ENCODE results near the gene SCNN1B.
"Not testable (repeated sequence)": the region's sequence is repeated elsewhere in the genome, so short reads cannot be mapped to it uniquely, and the experiment has no call there.

The SCNN1B gene, protein sequence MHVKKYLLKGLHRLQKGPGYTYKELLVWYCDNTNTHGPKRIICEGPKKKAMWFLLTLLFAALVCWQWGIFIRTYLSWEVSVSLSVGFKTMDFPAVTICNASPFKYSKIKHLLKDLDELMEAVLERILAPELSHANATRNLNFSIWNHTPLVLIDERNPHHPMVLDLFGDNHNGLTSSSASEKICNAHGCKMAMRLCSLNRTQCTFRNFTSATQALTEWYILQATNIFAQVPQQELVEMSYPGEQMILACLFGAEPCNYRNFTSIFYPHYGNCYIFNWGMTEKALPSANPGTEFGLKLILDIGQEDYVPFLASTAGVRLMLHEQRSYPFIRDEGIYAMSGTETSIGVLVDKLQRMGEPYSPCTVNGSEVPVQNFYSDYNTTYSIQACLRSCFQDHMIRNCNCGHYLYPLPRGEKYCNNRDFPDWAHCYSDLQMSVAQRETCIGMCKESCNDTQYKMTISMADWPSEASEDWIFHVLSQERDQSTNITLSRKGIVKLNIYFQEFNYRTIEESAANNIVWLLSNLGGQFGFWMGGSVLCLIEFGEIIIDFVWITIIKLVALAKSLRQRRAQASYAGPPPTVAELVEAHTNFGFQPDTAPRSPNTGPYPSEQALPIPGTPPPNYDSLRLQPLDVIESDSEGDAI

DNA sequence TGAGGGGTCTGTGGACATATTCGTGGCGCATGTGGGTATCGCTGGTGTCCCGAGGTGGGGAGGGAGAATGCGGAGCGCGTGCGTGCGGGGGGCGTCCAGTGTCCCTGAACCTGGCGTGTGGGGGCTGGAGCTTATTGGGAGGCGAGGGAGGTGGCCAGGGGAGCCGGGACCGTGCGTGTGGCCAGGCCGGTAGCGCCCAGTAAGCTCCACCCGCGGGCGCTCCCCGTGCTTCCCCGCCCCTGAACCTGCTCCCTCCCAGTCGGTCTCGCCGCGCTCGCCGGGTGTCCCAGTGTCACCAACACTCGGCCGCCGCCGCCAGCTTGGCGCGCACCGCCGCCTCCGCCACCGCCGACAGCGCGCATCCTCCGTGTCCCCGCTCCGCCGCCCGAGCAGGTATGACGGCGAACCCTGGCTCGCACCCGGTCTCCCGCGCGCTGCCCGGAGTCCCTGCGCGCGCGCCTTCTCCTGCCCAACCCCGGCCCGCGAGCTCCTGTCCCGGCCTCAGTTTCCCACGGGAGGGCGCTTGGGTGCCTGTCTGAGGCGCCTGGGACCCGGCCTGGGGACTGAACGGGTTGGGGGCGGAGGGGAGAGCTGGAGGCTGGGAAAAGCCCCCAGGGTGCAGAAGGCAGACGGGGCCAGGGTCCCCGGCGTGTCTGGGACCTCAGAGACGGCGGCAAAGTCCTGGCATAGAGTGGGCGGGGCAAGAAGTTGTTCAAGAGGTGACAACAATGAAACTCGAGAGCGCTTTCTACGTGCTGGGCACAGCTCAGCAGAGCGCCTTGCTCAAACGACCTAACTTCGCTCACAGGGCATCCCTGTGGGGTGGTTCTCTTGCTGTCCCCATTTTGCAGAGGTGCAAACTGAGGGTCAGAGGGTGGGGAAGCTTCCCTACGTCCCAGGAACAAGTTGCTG lies at the start of gene SCNN1B:
Gene SCNN1B (plus strand): TSS at position 258 of the 912 bp plus-strand sequence. CDS start 46,298 bp downstream, outside the sequence.
- FAIRE-seq (no peak), DNase-seq (ENCODE audit: low spot score) (no peak)

DNA sequence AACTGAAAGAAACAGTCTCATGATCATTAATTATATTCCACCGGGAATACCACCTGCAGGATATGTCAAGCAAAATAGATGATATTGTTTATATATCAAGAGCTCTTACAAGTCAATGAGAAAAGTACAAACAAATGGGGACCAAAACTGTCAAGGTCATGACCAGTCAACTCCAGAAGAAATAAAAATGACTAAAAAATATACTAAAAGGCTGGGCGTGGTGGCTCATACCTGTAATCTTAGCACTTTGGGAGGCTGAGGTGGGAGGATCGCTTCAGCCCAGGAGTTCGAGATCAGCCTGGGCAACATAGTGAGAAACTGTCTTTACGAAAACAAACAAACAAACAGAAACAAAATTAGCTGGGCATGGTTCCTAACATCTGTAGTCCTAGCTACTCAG lies 49.8 kb upstream of the SCNN1B start:
- DNase-seq (ENCODE audit: low spot score) (no peak), FAIRE-seq (no peak)

DNA sequence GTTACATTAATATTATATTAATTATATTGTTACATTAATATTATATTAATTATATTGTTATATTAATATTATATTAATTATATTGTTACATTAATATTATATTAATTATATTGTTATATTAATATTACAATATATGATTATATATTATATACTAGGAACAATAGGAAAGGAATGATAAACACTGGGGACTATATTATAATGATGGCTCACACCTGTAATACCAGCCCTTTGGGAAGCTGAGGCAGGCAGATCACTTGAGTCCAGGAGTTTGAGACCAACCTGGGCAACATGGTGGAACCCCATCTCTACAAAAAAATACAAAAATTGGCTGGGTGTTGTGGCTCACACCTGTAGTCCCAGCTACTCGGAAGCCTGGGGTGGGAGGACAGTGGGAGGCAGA lies 48.5 kb upstream of the SCNN1B start:
- not testable (repeated sequence) for DNase-seq (ENCODE audit: low spot score); FAIRE-seq

DNA sequence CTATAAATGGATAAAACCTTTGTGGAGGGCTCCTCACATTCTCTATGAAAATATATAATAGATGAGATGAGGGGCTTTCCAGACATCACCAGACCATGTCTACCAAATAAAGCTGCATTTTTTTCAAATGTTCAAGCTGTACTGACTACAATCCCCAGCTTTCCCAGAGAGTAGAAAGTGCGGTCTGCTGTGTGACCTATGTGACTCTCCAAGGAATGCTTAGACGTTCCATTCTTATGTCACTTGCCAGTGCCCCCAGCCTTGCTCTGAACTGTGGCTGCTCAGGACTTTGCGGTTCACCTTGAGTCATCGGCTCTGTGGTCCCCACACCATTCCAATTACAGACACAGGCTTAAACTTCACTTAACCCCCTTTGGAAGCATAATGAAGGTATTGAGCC lies 47.8 kb upstream of the SCNN1B start:
- FAIRE-seq: no peak

DNA sequence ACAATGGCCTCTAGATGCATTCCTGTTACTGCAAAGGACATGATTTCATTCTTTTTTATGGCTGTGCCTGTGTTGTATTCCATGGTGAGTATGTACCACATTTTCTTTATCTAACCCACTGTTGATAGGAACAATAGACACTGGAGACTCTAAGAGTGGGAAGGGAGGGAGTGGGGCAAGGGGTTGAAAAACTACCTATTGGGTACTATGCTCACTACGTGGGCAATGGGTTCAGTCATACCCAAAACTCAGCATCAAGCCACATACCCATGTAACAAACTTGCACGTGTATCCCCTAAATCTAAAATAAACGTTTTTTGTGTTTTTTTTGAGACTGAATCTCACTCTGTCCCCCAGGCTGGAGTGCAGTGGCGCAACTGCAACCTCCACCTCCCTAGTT lies 47.1 kb upstream of the SCNN1B start:
- FAIRE-seq: no peak

More for the DNA sequence above, 47.8 kb upstream of the SCNN1B start:
- peak; percentile 82 for DNase-seq (ENCODE audit: low spot score)

DNA sequence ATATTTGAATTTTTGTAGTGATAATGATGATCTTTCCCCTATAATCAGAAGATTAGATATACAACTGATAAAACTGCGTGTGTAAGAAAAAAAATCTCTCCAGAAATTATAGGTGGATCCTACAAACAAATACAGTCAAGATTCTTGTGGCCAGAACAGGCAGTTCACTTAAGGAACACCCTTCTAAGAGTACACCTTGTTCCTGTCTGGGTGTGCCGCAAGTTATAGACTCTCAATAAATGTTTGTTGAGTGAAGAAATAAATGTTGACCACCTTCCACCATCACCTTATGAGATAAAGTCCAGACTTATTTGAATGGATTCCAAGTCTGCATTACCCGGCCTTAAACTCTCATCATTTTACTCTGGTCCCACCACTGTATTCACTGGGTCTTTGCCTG lies 45.7 kb upstream of the SCNN1B start:
- DNase-seq (ENCODE audit: low spot score) (no peak), FAIRE-seq (no peak)

More for the DNA sequence above, 47.1 kb upstream of the SCNN1B start:
- no peak for DNase-seq (ENCODE audit: low spot score)

DNA sequence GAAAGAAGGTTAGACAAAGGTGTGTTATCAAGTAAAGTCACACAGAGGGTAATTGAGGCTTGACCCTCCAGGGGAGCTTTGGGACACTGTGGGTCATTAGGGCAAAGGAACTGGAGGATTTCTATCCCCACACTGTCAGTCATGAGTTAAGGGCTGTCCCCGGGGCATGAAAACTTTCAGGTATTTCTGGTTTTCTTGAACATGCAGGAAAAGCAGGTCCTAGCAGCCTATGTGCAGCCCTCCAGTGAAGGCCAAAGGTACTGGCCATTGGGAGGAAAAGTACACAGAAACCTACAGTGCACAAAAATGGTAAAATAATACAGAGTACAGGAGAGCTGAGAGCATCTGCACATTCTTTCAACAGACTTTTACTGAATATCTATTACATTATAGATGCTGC lies 44.4 kb upstream of the SCNN1B start:
- no peak for DNase-seq (ENCODE audit: low spot score)
- FAIRE-seq: no peak

DNA sequence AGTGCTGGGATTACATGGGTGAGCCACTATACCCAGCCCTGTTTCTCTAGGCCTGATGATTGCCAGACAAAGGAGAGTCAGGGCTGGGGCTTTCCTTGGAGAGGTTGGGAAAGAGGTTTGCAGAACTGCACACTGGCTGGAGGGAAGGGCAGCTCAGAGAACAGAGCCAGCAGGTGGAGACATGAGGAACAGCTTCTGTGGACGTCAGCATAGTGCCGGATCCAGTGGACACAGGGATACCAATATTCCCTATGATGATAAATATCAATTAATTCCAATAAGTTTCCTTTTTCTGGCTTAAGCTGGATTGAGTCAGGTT lies 43.2 kb upstream of the SCNN1B start:
- DNase-seq (ENCODE audit: low spot score) (no peak), FAIRE-seq (no peak)

DNA sequence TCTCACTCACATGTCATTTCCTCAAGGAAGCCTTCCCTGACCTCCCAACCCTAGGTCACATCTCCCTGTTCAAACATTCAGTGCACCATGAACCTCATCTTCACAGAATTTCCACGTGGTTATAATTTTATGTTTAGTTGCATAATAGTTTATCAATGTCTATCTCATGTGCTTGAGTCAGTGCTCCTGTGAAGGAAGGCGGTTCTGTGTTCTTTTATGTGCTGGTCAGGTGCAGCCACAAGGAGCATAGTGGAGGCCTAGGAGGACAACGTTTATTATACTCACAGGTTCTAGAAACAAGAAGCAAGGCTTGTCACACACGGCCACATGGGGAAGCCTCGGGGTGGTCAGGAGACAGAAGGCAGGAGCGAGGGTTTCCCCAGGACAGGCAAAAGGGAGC lies 34.5 kb upstream of the SCNN1B start:
- DNase-seq (ENCODE audit: low spot score): no peak
- no peak for FAIRE-seq

DNA sequence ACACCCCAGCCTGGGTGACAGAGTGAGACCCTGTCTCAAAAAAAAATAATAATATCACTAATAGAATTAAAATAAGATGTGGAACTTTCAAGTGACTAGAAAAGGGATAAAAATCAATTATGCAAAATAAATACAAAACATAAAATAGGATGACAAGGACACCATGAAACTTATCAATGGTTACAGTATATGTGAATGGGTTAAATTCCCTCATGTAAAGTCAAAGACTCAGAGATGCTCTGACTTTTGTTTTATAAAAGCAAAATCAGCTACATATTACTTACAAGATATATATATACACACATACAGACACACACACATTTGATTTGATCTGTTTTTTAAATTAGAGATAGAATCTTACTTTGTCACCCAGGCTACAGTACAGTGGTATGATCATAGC lies 33.5 kb upstream of the SCNN1B start:
- DNase-seq (ENCODE audit: low spot score) (no peak), FAIRE-seq (no peak)

DNA sequence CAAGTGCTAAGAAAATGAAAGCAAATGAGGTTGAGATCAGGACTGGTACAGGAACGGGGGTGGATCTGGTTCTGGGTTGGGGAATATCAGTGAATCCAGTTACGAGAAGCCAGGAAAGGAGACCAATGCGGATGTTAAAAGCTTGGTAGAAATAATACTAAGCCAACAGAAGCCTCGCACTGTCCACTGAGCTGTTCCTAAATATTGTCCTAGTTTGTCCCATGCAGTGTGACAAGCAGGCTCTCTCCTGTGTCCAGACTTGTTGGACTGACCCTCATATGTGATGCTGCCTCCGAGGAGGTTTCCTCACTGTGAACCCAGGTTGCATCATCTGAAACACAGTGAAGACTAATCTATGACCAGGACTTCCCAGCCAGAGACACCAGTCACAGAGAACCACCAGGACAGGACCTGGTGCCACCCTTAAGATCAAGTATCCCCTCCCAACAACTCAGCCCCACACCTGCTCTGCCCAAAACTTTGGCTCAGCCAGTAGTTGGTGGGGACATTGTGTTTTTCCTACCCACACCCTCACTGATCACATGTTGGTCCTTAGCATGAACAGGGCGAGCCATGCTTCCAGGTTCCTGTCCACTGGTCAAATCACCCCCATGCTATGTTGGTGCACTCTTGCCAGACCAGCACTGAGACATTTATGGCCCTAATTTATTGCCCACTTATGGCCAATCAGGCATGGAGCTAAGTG lies 32.7 kb upstream of the SCNN1B start:
- DNase-seq (ENCODE audit: low spot score) (no peak), FAIRE-seq (peak; percentile 20)

DNA sequence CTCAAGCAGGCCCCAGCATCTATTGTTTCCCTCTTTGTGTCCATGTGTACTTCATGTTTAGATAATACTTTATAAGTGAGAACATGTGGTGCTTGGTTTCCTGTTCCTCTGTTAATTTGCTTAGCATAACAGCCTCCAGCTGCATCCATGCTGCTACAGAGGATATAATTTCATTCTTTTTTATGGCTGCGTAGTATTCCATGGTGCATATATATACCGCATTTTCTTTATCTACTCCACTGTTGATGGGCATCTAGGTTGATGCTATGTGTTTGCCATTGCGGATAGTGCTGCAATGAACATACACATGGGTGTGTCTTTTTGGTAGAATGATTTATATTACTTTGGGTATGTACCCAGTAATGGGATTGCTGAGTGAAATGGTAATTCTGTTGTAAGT lies 31.4 kb upstream of the SCNN1B start:
- FAIRE-seq: no peak
- DNase-seq (ENCODE audit: low spot score): no peak

DNA sequence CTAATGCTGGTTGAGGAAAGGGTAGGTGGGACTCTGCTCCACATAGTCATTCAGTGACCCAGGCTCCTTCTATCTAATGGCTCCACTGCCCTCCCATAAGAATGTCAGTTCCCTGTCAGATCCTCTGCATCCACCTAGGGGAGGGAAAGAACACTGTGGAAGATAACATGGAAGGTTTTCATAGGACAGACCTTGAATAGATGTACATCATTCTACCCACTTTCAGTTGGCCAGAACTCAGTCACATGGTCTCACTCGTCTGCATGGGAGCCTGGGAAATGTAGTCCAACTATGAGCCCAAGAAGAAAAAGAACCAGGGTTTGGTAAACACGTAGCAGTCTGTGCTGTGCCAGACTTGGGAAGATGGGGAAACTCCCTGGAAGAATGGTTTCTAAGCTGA lies 27.1 kb upstream of the SCNN1B start:
- no peak for FAIRE-seq

DNA sequence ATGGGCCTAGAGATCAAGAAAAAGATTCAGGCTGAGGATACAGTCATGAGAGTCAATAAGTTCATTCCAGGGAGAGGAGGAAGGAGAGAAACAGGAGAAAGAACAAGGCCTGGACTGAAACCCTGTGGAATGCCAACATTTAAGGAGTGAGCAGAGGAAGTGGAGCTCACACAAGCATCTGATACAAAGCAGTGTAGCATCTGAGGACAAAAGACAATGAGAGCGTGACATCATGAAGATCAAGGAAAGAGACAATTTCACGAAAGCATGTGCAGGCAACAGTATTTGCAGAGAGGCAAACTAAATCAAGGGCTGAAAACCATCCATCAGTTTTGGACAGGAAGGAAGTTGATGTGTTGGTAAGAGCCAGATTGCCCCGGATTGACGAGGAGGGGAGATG lies 25.3 kb upstream of the SCNN1B start:
- DNase-seq (ENCODE audit: low spot score) (no peak), FAIRE-seq (no peak)

More for the DNA sequence above, 27.1 kb upstream of the SCNN1B start:
- DNase-seq (ENCODE audit: low spot score): no peak

DNA sequence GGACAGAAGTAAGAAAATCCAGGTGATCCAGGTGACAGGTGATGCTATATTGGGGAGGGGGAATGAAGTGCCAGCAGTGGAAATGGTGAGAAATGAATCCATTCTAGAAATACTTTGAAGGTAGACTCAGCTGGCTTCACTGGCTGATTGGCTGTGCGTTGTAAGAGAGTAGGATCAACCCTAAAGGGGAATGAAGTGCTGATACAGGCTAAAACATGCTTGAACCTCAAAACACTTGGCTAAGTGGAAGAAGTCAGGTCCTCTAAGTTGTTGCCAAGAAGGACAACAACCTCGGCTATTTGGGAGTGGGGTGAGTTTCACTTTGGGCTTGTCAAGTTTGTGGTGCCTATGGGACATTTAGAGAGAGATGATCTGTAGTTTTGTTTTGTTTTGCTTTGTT lies 24.1 kb upstream of the SCNN1B start:
- FAIRE-seq (no peak), DNase-seq (ENCODE audit: low spot score) (no peak)

DNA sequence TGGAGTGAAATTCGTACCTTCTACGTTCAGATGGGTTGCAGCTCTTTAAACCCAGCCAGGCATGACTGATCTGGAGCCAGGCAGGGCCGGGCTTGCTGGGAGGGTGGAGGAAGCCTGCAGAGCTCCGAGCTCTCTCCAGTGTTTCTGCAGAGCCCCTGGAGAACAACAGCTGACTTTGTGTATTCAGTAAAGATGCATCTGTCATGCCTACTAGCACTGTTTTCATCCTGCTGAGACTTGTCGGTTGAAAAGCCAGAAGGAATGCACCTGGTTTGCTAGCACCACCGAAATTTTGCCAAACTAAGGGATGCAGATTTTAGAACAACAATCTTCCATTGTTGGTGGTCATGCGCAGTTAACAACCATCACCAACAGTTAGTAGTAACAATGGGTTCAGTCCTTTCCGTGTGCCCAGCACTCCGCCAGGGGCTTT lies 22.4 kb upstream of the SCNN1B start:
- DNase-seq (ENCODE audit: low spot score) (no peak), FAIRE-seq (no peak)

DNA sequence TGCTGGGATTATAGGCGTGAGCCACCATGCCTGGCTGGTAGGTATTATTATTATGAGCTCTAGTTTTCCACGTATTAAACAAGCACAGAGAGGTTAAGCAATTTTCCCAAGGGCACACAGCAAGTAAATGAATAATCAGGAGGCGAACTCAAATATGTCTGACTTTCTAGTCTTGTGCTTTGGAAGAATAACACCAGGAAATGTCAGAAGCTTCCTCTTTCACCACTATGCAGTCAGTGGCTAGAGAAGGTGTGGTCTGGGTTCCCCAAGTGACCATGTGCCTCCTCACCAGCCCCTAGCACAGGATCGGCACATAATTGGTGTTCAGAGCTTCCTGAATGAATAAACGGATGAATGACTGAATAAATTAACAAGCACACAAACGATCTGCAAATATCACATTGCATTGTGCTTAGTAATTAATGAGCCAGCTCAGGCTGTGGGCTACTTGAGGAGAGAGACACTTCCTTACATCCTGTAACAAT lies 21.6 kb upstream of the SCNN1B start:
- FAIRE-seq (no peak), DNase-seq (ENCODE audit: low spot score) (no peak)

DNA sequence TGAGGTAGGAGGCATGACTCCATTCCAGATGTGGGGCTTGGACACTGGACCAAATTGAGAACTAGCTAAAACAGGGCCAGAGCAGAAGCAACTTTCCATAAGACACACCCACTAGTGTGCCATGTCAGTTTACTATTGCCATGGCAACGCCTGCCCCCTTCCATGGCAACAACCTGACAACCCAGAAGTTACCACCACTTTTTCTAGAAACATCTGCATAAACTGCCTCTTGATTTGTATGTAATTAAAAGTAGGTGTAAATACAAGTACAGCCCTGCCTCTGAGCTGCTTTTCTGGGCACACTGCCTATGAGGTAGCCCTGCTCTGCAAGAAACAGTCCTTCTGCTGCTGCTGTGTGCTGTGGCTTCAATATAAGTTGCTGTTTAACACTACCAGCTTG lies 19.5 kb upstream of the SCNN1B start:
- DNase-seq (ENCODE audit: low spot score) (no peak), FAIRE-seq (no peak)

DNA sequence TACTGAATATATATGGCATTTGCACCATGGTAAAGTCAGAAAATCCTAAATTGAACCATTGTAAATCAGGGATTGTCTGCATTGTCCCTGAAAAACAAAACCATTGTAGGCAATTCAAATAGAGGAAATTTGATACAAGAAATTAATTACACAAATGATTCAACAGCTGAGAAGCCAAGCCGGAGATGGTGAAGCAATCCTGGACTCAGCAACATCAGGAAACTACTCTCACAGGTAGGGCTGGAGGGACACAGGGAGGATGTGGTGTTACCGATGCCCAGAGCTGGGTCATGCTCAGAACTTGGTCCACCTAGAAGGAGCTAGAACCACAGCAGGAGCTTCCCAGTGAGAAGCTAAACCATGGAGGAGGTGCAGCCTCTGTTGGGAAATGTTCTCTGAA lies 18.5 kb upstream of the SCNN1B start:
- FAIRE-seq (no peak), DNase-seq (ENCODE audit: low spot score) (no peak)

DNA sequence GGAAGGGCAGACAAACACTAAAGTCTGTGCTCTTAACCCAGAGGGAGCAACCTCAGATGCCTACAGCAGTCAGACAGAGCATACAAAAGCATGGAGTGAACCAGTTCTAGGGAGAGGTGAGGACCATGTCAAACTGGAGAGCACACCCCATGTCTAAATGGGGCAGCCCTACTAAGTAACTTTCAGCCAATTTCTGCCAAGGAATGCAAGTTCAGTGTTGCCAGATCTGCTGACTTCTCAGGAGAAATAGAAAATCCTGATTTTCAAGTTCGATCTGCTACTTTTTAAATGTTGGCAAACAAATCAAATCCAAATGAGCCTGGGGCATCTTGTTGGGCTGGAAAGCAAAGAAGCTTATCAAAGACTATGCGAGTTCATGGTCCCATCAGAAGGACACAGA lies 17.5 kb upstream of the SCNN1B start:
- DNase-seq (ENCODE audit: low spot score) (no peak), FAIRE-seq (no peak)

DNA sequence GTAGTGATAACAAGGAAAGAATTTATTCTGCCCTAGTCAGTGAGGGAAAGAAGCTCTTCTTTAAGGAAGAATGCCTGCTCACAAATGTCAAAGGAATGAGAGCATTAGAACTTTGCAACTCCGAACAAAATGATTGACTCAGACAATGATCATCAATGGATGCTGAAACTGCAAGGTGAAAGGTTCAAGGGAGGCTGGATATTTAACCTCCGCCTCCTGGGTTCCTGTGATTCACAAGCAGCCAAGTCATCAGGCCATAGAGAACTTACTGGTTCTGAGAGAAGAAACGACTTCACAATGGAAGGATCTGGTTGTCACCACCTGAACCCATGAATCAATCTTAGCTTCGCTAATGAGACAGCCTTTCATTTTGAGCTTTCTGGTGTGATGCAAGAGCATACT lies 16.0 kb upstream of the SCNN1B start:
- DNase-seq (ENCODE audit: low spot score) (no peak), FAIRE-seq (no peak)
